Measurements from ENCODE around the gene SFN. TPM values are rescaled to one million over a fixed set of nuclear protein-coding genes. Genes with fewer than 3 reads are reported as not detected.

Gene SFN
- total and polyA plus RNA-seq, 2 of the 13 experiments (the other 11 are each of a cell fraction or from before 2014, with no cell fraction given): 4.3 to 5.6 TPM

GRCh38 chr1:26900001-26900814 lies 37.3 kb downstream of the SFN start, which contains the start of gene GPATCH3 (continued):
- TF ChIP-seq ISL2 (CRISPR knock-in tag; IDR thresholded peaks at IDR 0.05) (peak; percentile 73), ZNF282 (IDR thresholded peaks at IDR 0.05; ENCODE audit: partially characterized antibody) (no peak), ETV6 (CRISPR knock-in tag; conservative IDR thresholded peaks at IDR 0.05) (no peak; the same call in 1 of the 2 replicates), RFX1 (IDR thresholded peaks at IDR 0.05) (no peak), BCL3 (CRISPR knock-in tag; IDR thresholded peaks at IDR 0.05) (peak; percentile 78), ZNF230 (CRISPR knock-in tag; IDR thresholded peaks at IDR 0.05) (peak; percentile 52; the same call in 1 of the 2 replicates), ZNF235 (CRISPR knock-in tag; IDR thresholded peaks at IDR 0.05; ENCODE audit: borderline replicate concordance) (no peak), PHF21A (CRISPR knock-in tag; IDR thresholded peaks at IDR 0.05) (peak; percentile 65), ZFP82 (CRISPR knock-in tag; IDR thresholded peaks at IDR 0.05; ENCODE audit: borderline replicate concordance) (peak; percentile 73; the same call in 1 of the 2 replicates), ZNF691 (CRISPR knock-in tag; IDR thresholded peaks at IDR 0.05; ENCODE audit: borderline replicate concordance, low read depth) (0 out of 2 replicates have a peak, but pooled peaks have one; percentile 78), KAT8 (CRISPR knock-in tag; IDR thresholded peaks at IDR 0.05) (peak; percentile 99), ZNF652 (CRISPR knock-in tag; IDR thresholded peaks at IDR 0.05; ENCODE audit: borderline replicate concordance, low read depth) (no peak; the same call in 1 of the 2 replicates), ZNF281 (CRISPR knock-in tag; IDR thresholded peaks at IDR 0.05; ENCODE audit: borderline replicate concordance) (peak; percentile 40; the same call in 1 of the 2 replicates), NFRKB (IDR thresholded peaks at IDR 0.05) (peak; percentile 77), ZNF501 (CRISPR knock-in tag; IDR thresholded peaks at IDR 0.05) (peak; percentile 78), ZNF746 (CRISPR knock-in tag; IDR thresholded peaks at IDR 0.05) (no peak), RFX5 (IDR thresholded peaks at IDR 0.05; ENCODE audit: low read depth, low read length) (no peak), PLSCR1 (CRISPR knock-in tag; IDR thresholded peaks at IDR 0.05; ENCODE audit: borderline replicate concordance) (no peak), POLR2AphosphoS2 (IDR thresholded peaks at IDR 0.05; ENCODE audit: low read depth, low read length) (no peak), RFXAP (CRISPR knock-in tag; IDR thresholded peaks at IDR 0.05; ENCODE audit: borderline replicate concordance) (peak; percentile 73; the same call in 1 of the 2 replicates), ARNT2 (CRISPR knock-in tag; IDR thresholded peaks at IDR 0.05; ENCODE audit: low read depth) (peak; percentile 94; the same call in 1 of the 2 replicates)

Data from HepG2 (cell line).